Stimulated activated CD4-positive, alpha-beta T cell treated with anti-CD3 and anti-CD28 coated beads, Interleukin-4, amount 100 ng/mL, for 1 hour (primary cell): Measurements from ENCODE around the gene CNOT11.
"Not testable (repeated sequence)": the region's sequence is repeated elsewhere in the genome, so short reads cannot be mapped to it uniquely, and the experiment has no call there.

ENCODE experiments used
- DNase-seq: peaks from one replicate; pipeline ENCODE4 v3.0.0-alpha.2; 2020

The CNOT11 gene

GRCh38 chr2:101311696-101312017 is 59.0 kb downstream of the CNOT11 start:
- no peak for DNase-seq

DNA sequence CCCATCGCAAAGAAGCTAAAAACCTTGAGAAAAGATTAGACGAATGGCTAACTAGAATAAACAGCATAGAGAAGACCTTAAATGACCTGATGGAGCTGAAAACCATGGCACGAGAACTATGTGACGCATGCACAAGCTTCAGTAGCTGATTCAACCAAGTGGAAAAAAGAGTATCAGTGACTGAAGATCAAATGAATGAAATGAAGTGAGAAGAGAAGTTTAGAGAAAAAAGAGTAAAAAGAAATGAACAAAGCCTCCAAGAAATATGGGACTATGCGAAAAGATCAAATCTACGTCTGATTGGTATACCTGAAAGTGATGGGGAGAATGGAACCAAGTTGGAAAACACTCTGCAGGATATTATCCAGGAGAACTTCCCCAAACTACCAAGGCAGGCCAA is 63.9 kb downstream of the CNOT11 start:
- DNase-seq = not testable (repeated sequence)
